Stimulated activated CD8-positive, alpha-beta memory T cell treated with anti-CD3 and anti-CD28 coated beads, Interleukin-4, amount 100 ng/mL, for 4 hours (primary cell): ENCODE data around the gene SAP30BP.

Experiments used
- DNase-seq, 2 donors: peaks; one replicate each; pipeline ENCODE4 v3.0.0-alpha.2; 2020; ENCODE audit warnings: low read depth in 2 of 2, low spot score in 1 of 2

The SAP30BP gene

GRCh38 chr17:75755990-75756389 is 88.9 kb downstream of the SAP30BP start:
- no peak for DNase-seq

- no peak for DNase-seq
These were observed 89.4 kb downstream of the SAP30BP start for GRCh38 chr17:75756451-75757085.

GRCh38 chr17:75757086-75757681 is 90.0 kb downstream of the SAP30BP start:
- no peak for DNase-seq
